ENCODE measurements around the gene VAMP3.
"Not testable (repeated sequence)": the region's sequence is repeated elsewhere in the genome, so short reads cannot be mapped to it uniquely, and the experiment has no call there.

- TF ChIP-seq TAF1 (IDR thresholded peaks at IDR 0.05; ENCODE audit: low read depth); EZH2 (IDR thresholded peaks at IDR 0.05; ENCODE audit: borderline replicate concordance, insufficient read depth, low read length, poor library complexity, severe bottlenecking); CTCF (IDR thresholded peaks at IDR 0.05; ENCODE audit: poor library complexity, severe bottlenecking): not testable (repeated sequence)
Measured at GRCh38 chr1:7791027-7791426, 19.9 kb downstream of the VAMP3 start.

Data from neural cell (in vitro differentiated cells).